HCT116 (cell line): ENCODE data around the gene PDE7B. TPM values are rescaled to one million over a fixed set of nuclear protein-coding genes. Genes with fewer than 3 reads are reported as not detected.

Source experiments
- ATAC-seq: fragments of 200-7000 bp; cut with Tn5 transposase; 2 replicates; pipeline ENCODE4 v1.9.1; 2020; ENCODE audit warnings: mild to moderate bottlenecking, moderate library complexity
- BruUV-seq: library from RNA; stranded (reverse); fragments of 400-500 nt; replicated peaks from 2 replicates; lab custom pipeline; 2021; lab: Mats Ljungman, UMichigan
- CTCF ChIA-PET: fragments of 300-600 bp; sonication (Branson Sonifier 250); formaldehyde crosslinking; loops from one replicate; lab custom pipeline; 2021; ENCODE audit warnings: antibody characterized with exemption; lab: Charles Lee
- POLR2A ChIA-PET: fragments of 300-600, 350-600 bp; sonication (Branson Sonifier 250); formaldehyde crosslinking; loops from one replicate; lab custom pipeline; 2021; ENCODE audit warnings: antibody characterized with exemption; lab: Charles Lee
- RAD21 ChIA-PET, 2 experiments: fragments of 300-600 bp; sonication (Branson Sonifier 250); formaldehyde crosslinking; loops; one replicate each; lab custom pipeline; 2023; ENCODE audit warnings: low total read pairs in 2 of 2; ENCODE audit not compliant: uncharacterized antibody in 2 of 2, unreplicated experiment in 2 of 2, low non-redundant PET in 1 of 2; lab: Charles Lee
- DNase-seq: peaks from one replicate; pipeline ENCODE4 v3.0.0-alpha.2; 2010; ENCODE audit warnings: low read depth, low spot score
- H2AFZ ChIP-seq: fragments of 200-600 bp; shearing (Covaris generic), sonication (generic); 2 replicates; pipeline ENCODE4 v1.6.1; 2017; ENCODE audit warnings: low read depth, mixed run types, mixed read lengths, antibody characterized with exemption, low read length; ENCODE audit not compliant: poor library complexity, severe bottlenecking
- H3K27ac ChIP-seq: 2 replicates; pipeline ENCODE4 v1.5.1; 2012; ENCODE audit warnings: low read depth, low read length
- H3K27me3 ChIP-seq: fragments of 200-600 bp; sonication (generic); 2 replicates; pipeline ENCODE4 v1.6.1; 2016; ENCODE audit warnings: mixed run types, low read length, mixed read lengths; ENCODE audit not compliant: insufficient read depth
- H3K36me3 ChIP-seq, 2 experiments: fragments of 200-500 bp in 1 of 2; fragments of 200-600 bp in 1 of 2; sonication (Bioruptor generic) in 1 of 2; sonication (generic) in 1 of 2; 2 replicates each; pipeline versions ENCODE4 v1.5.1 to v1.6.1; 2014 to 2016; ENCODE audit warnings: low read length in 2 of 2, inconsistent platforms in 1 of 2, mixed read lengths in 1 of 2, mixed run types in 1 of 2; ENCODE audit not compliant: insufficient read depth in 2 of 2, control insufficient read depth in 1 of 2
- H3K4me1 ChIP-seq, 2 experiments: fragments of 200-600 bp in 1 of 2; sonication (generic) in 1 of 2; 2 replicates each; pipeline versions ENCODE4 v1.5.1 to v1.6.1; 2012 to 2017; ENCODE audit warnings: low read length in 2 of 2, inconsistent platforms in 1 of 2, mild to moderate bottlenecking in 1 of 2, mixed read lengths in 1 of 2, mixed run types in 1 of 2, moderate library complexity in 1 of 2; ENCODE audit not compliant: insufficient read depth in 2 of 2, control insufficient read depth in 1 of 2
- H3K4me2 ChIP-seq: fragments of 200-600 bp; sonication (generic); 2 replicates; pipeline ENCODE4 v1.6.1; 2017; ENCODE audit warnings: mixed run types, low read length, mixed read lengths
- H3K4me3 ChIP-seq, 2 experiments: fragments of 200-600 bp in 1 of 2; sonication (generic) in 1 of 2; replicated peaks in 1 of 2; 2 replicates each; pipeline ENCODE4 v1.5.1; 2011 to 2016; ENCODE audit warnings: low read length in 2 of 2, control low read depth in 1 of 2, low read depth in 1 of 2, mild to moderate bottlenecking in 1 of 2, mixed read lengths in 1 of 2, mixed run types in 1 of 2
- H3K79me2 ChIP-seq: fragments of 200-600 bp; sonication (generic); 2 replicates; pipeline ENCODE4 v1.6.1; 2017; ENCODE audit warnings: mild to moderate bottlenecking, mixed run types, low read length, moderate library complexity, mixed read lengths; ENCODE audit not compliant: insufficient read depth
- H3K9ac ChIP-seq: fragments of 200-600 bp; sonication (generic); 2 replicates; pipeline ENCODE4 v1.6.1; 2016; ENCODE audit warnings: low read length, mixed read lengths
- H3K9me2 ChIP-seq: fragments of 200-600 bp; sonication (generic), shearing (Covaris generic); 2 replicates; pipeline ENCODE4 v1.6.1; 2017; ENCODE audit warnings: mixed run types, mild to moderate bottlenecking, moderate library complexity; ENCODE audit not compliant: insufficient read depth
- H3K9me3 ChIP-seq, 2 experiments: fragments of 200-500 bp in 1 of 2; fragments of 200-600 bp in 1 of 2; sonication (Bioruptor generic) in 1 of 2; sonication (generic) in 1 of 2; 2 replicates each; pipeline ENCODE4 v1.6.1; 2014 to 2017; ENCODE audit warnings: low read length in 2 of 2, mixed read lengths in 2 of 2, inconsistent platforms in 1 of 2, low read depth in 1 of 2, mild to moderate bottlenecking in 1 of 2, mixed run types in 1 of 2, moderate library complexity in 1 of 2; ENCODE audit not compliant: control insufficient read depth in 1 of 2, insufficient read depth in 1 of 2
- H4K20me1 ChIP-seq: fragments of 200-600 bp; sonication (generic), shearing (Covaris generic); 2 replicates; pipeline ENCODE4 v1.6.1; 2017; ENCODE audit warnings: mixed run types, mild to moderate bottlenecking, moderate library complexity; ENCODE audit not compliant: insufficient read depth
- ATF3 ChIP-seq: IDR thresholded peaks from 2 replicates; pipeline ENCODE4 v1.6.1; 2012
- CBX3 ChIP-seq: IDR thresholded peaks from 2 replicates; pipeline ENCODE4 v1.6.1; 2012; ENCODE audit warnings: low read depth
- ELF1 ChIP-seq: IDR thresholded peaks from 2 replicates; pipeline ENCODE4 v1.6.1; 2012; ENCODE audit warnings: low read depth, borderline replicate concordance
- JUND ChIP-seq: IDR thresholded peaks from 2 replicates; pipeline ENCODE4 v1.6.1; 2012
- MAX ChIP-seq: IDR thresholded peaks from 2 replicates; pipeline ENCODE4 v1.6.1; 2012
- POLR2A ChIP-seq: IDR thresholded peaks from 2 replicates; pipeline ENCODE4 v1.7.0; 2011; ENCODE audit warnings: borderline replicate concordance; ENCODE audit not compliant: insufficient read depth, insufficient read length; ENCODE audit errors: extremely low read depth
- POLR2AphosphoS5 ChIP-seq: IDR thresholded peaks from 2 replicates; pipeline ENCODE4 v1.6.1; 2011; ENCODE audit warnings: mild to moderate bottlenecking, low read depth, low read length, moderate library complexity
- SRF ChIP-seq: IDR thresholded peaks from 2 replicates; pipeline ENCODE4 v1.6.1; 2012; ENCODE audit warnings: low read depth
- YY1 ChIP-seq: IDR thresholded peaks from 2 replicates; pipeline ENCODE4 v1.6.1; 2011; ENCODE audit warnings: low read length, low read depth, moderate library complexity, mild to moderate bottlenecking; ENCODE audit not compliant: insufficient replicate concordance; ENCODE audit errors: extremely low read depth
- intact Hi-C: fragments of 100-400 bp; cut with micrococcal nuclease; formaldehyde crosslinking; loops from 2 replicates; pipeline ENCODE4 v1.10.0; 2022
- total RNA-seq: library from RNA; stranded (reverse); gene quantifications from one replicate; pipeline ENCODE4 v1.2.1, GENCODE V29; 2021; ENCODE audit not compliant: unreplicated experiment
- TF ChIP-seq, protein P1 (sequence below), 3 experiments: fragments of 200-600 bp in 1 of 3; sonication (generic) in 1 of 3; IDR thresholded peaks in 2 of 3; conservative IDR thresholded peaks in 1 of 3; 2 replicates each; pipeline ENCODE4 v1.5.1; 2012 to 2017; ENCODE audit warnings: low read depth in 2 of 3, low read length in 2 of 3, antibody characterized with exemption in 1 of 3, borderline replicate concordance in 1 of 3, control low read depth in 1 of 3, mild to moderate bottlenecking in 1 of 3, mixed read lengths in 1 of 3, mixed run types in 1 of 3, moderate library complexity in 1 of 3; ENCODE audit not compliant: insufficient read depth in 1 of 3

The PDE7B gene
- total RNA-seq, 1 experiment from 2014 or later, result 0.61 TPM

- TF ChIP-seq, protein P1, sequence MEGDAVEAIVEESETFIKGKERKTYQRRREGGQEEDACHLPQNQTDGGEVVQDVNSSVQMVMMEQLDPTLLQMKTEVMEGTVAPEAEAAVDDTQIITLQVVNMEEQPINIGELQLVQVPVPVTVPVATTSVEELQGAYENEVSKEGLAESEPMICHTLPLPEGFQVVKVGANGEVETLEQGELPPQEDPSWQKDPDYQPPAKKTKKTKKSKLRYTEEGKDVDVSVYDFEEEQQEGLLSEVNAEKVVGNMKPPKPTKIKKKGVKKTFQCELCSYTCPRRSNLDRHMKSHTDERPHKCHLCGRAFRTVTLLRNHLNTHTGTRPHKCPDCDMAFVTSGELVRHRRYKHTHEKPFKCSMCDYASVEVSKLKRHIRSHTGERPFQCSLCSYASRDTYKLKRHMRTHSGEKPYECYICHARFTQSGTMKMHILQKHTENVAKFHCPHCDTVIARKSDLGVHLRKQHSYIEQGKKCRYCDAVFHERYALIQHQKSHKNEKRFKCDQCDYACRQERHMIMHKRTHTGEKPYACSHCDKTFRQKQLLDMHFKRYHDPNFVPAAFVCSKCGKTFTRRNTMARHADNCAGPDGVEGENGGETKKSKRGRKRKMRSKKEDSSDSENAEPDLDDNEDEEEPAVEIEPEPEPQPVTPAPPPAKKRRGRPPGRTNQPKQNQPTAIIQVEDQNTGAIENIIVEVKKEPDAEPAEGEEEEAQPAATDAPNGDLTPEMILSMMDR (IDR thresholded peaks at IDR 0.05 in 2 of 3, conservative IDR thresholded peaks at IDR 0.05 in 1 of 3; ENCODE audit: borderline replicate concordance in 1 of 3, insufficient read depth in 1 of 3, low read depth in 2 of 3, low read length in 2 of 3), result no peak
- no peak for TF ChIP-seq JUND
- no peak for TF ChIP-seq MAX
Observed at GRCh38 chr6:136061701-136062100, 210.2 kb downstream of the PDE7B start (continued).

- peaks cover 12% of the 10 kb centered on the region in 2 experiments for H3K4me1 ChIP-seq
- H3K36me3 ChIP-seq, result no peaks in the 10 kb centered on the region
- DNase-seq (no peak), ATAC-seq (no peak)
- H4K20me1 ChIP-seq, result no peaks in the 10 kb centered on the region
- no TSS peak for BruUV-seq
- ChIA-PET POLR2A (no interaction called here), CTCF (no interaction called here), RAD21 (no interaction called here)
- no peaks in the 10 kb centered on the region for H3K79me2 ChIP-seq
- no peak overlapping the region for H3K27ac ChIP-seq
- H3K27me3 ChIP-seq, result no peaks in the 10 kb centered on the region
- no peak for TF ChIP-seq CBX3
- no peak for TF ChIP-seq ATF3
- TF ChIP-seq POLR2A, result no peak
- no peak for TF ChIP-seq SRF
- no peak for TF ChIP-seq YY1
- TF ChIP-seq POLR2AphosphoS5, result no peak
- no peak for TF ChIP-seq ELF1
- TF ChIP-seq, protein P1 (IDR thresholded peaks at IDR 0.05 in 2 of 3, conservative IDR thresholded peaks at IDR 0.05 in 1 of 3; ENCODE audit: borderline replicate concordance in 1 of 3, insufficient read depth in 1 of 3, low read depth in 2 of 3, low read length in 2 of 3), result no peak
- no peak overlapping the region for H3K4me3 ChIP-seq
- H3K9me3 ChIP-seq, result no peaks in the 10 kb centered on the region
- intact Hi-C loops, result no loop called here
- H3K4me2 ChIP-seq, result no peak overlapping the region
- H3K9ac ChIP-seq, result no peak overlapping the region
- H3K9me2 ChIP-seq, result no peaks in the 10 kb centered on the region
- H2AFZ ChIP-seq, result no peak overlapping the region
Observed at GRCh38 chr6:136063096-136063495, 211.6 kb downstream of the PDE7B start.
